HepG2 (cell line): ENCODE data around the gene STEAP2. TPM values are rescaled to one million over a fixed set of nuclear protein-coding genes. Genes with fewer than 3 reads are reported as not detected.

Experiments
- ATAC-seq: fragments of 200-7000 bp; cut with Tn5 transposase; 3 replicates; pipeline ENCODE4 v1.9.1; 2020; ENCODE audit warnings: mild to moderate bottlenecking, moderate library complexity
- BruUV-seq: library from RNA; stranded (reverse); fragments of 400-500 nt; replicated peaks from 2 replicates; lab custom pipeline; 2021; lab: Mats Ljungman, UMichigan
- CTCF ChIA-PET: fragments of 300-600 bp; formaldehyde crosslinking; extraction: SDS; loops from one replicate; lab custom pipeline; 2021; ENCODE audit warnings: low total read pairs, inconsistent platforms, low intra/inter-chr PET ratio; lab: Yijun Ruan, JAX
- POLR2A ChIA-PET: fragments of 350-600 bp; sonication (Branson Sonifier 250); formaldehyde crosslinking; loops from one replicate; lab custom pipeline; 2020; ENCODE audit warnings: antibody characterized with exemption, inconsistent platforms; lab: Yijun Ruan, JAX
- DNase-seq: peaks from one replicate; pipeline ENCODE4 v3.0.0-alpha.2; 2015; ENCODE audit warnings: low spot score
- FAIRE-seq: peaks from 3 replicates; lab custom pipeline; 2011; peaks lifted over from hg19 to GRCh38; lab: Jason Lieb, UNC
- H2AFZ ChIP-seq: one replicate; pipeline ENCODE4 v1.6.1; 2011; ENCODE audit warnings: low read length, inconsistent platforms
- H3K27ac ChIP-seq: fragments of 300-600 bp; 3 replicates; pipeline ENCODE4 v1.8.0; 2011; ENCODE audit warnings: mixed run types, mild to moderate bottlenecking, mixed read lengths, low read length, inconsistent platforms; ENCODE audit not compliant: insufficient read depth; ENCODE audit errors: extremely low read length
- H3K27me3 ChIP-seq, 2 experiments: fragments of 200-600 bp in 1 of 2; 2 replicates in 1 of 2; 3 replicates in 1 of 2; pipeline versions ENCODE4 v1.6.0 to v1.8.0; 2011; ENCODE audit warnings: low read length in 2 of 2, mild to moderate bottlenecking in 2 of 2, moderate library complexity in 2 of 2, inconsistent platforms in 1 of 2; ENCODE audit not compliant: insufficient read depth in 2 of 2, control insufficient read depth in 1 of 2
- H3K36me3 ChIP-seq, 2 experiments: fragments of 200-600 bp in 1 of 2; replicated peaks in 1 of 2; 2 replicates in 1 of 2; 3 replicates in 1 of 2; pipeline versions ENCODE4 v1.5.1 to v1.8.0; 2011; ENCODE audit warnings: low read length in 2 of 2, inconsistent platforms in 1 of 2; ENCODE audit not compliant: insufficient read depth in 2 of 2, control insufficient read depth in 1 of 2
- H3K4me1 ChIP-seq: 2 replicates; pipeline ENCODE4 v1.5.1; 2012; ENCODE audit warnings: low read length, inconsistent platforms; ENCODE audit not compliant: insufficient read depth
- H3K4me2 ChIP-seq: 2 replicates; pipeline ENCODE4 v1.6.0; 2011; ENCODE audit warnings: low read depth, low read length, inconsistent platforms
- H3K4me3 ChIP-seq, 3 experiments: fragments of 200-600 bp in 1 of 3; sonication (generic), shearing (Covaris generic) in 1 of 3; replicated peaks in 1 of 3; 2 replicates each; pipeline ENCODE4 v1.5.1; 2011 to 2016; ENCODE audit warnings: low read length in 3 of 3, inconsistent platforms in 2 of 3, low read depth in 2 of 3, mild to moderate bottlenecking in 2 of 3, control low read depth in 1 of 3, mixed read lengths in 1 of 3; ENCODE audit not compliant: insufficient read depth in 1 of 3
- H3K79me2 ChIP-seq: one replicate; pipeline ENCODE4 v1.6.1; 2011; ENCODE audit warnings: low read length, inconsistent platforms; ENCODE audit not compliant: insufficient read depth
- H3K9ac ChIP-seq: 2 replicates; pipeline ENCODE4 v1.6.0; 2011; ENCODE audit warnings: mild to moderate bottlenecking, low read depth, low read length, inconsistent platforms; ENCODE audit not compliant: insufficient read depth
- H3K9me3 ChIP-seq: 2 replicates; pipeline ENCODE4 v1.5.1; 2012; ENCODE audit warnings: mild to moderate bottlenecking, low read length
- H4K20me1 ChIP-seq: 2 replicates; pipeline ENCODE4 v1.6.0; 2011; ENCODE audit warnings: inconsistent platforms, mild to moderate bottlenecking, low read length, moderate library complexity; ENCODE audit not compliant: insufficient read depth
- BORCS8-MEF2B ChIP-seq: sonication (generic); formaldehyde crosslinking; IDR thresholded peaks from 2 replicates; pipeline ENCODE4 v1.8.0; 2022; ENCODE audit warnings: mild to moderate bottlenecking, missing genetic modification reagents
- SIN3A ChIP-seq: IDR thresholded peaks from 2 replicates; pipeline ENCODE4 v1.6.1; 2011; ENCODE audit warnings: low read depth, mild to moderate bottlenecking, control low read depth, low read length, borderline replicate concordance
- TCF7L2 ChIP-seq: IDR thresholded peaks from 2 replicates; pipeline ENCODE4 v1.6.1; 2011; ENCODE audit warnings: mild to moderate bottlenecking, low read depth, low read length, moderate library complexity
- ZEB1 ChIP-seq: IDR thresholded peaks from 2 replicates; pipeline ENCODE4 v1.6.1; 2012; ENCODE audit warnings: mild to moderate bottlenecking, low read depth, inconsistent platforms; ENCODE audit not compliant: insufficient replicate concordance
- ZFP62 ChIP-seq: sonication (generic); formaldehyde crosslinking; IDR thresholded peaks from 2 replicates; pipeline ENCODE4 v1.4.0; 2020; ENCODE audit warnings: missing genetic modification reagents
- ZFP90 ChIP-seq: sonication (generic); formaldehyde crosslinking; IDR thresholded peaks from 2 replicates; pipeline ENCODE4 v1.8.0; 2022; ENCODE audit warnings: missing genetic modification reagents, mild to moderate bottlenecking, inconsistent platforms, borderline replicate concordance
- ZMYM3 ChIP-seq: sonication (generic); formaldehyde crosslinking; IDR thresholded peaks from 2 replicates; pipeline ENCODE4 v1.5.1; 2020; ENCODE audit warnings: mild to moderate bottlenecking, missing genetic modification reagents
- ZMYM4 ChIP-seq: sonication (generic); formaldehyde crosslinking; IDR thresholded peaks from 2 replicates; pipeline ENCODE4 v1.8.1; 2023; ENCODE audit warnings: mild to moderate bottlenecking, missing genetic modification reagents
- ZNF234 ChIP-seq: sonication (generic); formaldehyde crosslinking; conservative IDR thresholded peaks from 2 replicates; pipeline ENCODE4 v1.5.1; 2020; ENCODE audit warnings: mild to moderate bottlenecking, missing genetic modification reagents
- ZNF607 ChIP-seq: sonication (generic); formaldehyde crosslinking; IDR thresholded peaks from 2 replicates; pipeline ENCODE4 v1.5.1; 2020; ENCODE audit warnings: missing genetic modification reagents, mild to moderate bottlenecking, borderline replicate concordance
- ZNF614 ChIP-seq: IDR thresholded peaks from 2 replicates; pipeline ENCODE4 v1.6.1; 2018; ENCODE audit warnings: missing biosample characterization, missing genetic modification reagents, inconsistent platforms, borderline replicate concordance
- WGBS: methylation state at CpG from one replicate; pipeline ENCODE4 v1.1.6; 2017; ENCODE audit warnings: low lambda C conversion rate; 5-methylcytosine and 5-hydroxymethylcytosine counted together
- in situ Hi-C: cut with HindIII; loops from 2 replicates; pipeline ENCODE4 v1.10.0; 2017; ENCODE audit warnings: low pct_unique_long_range_greater_than_20kb; ENCODE audit not compliant: extremely low pct_ligation_motif_present
- intact Hi-C: fragments of 100-400 bp; cut with micrococcal nuclease; formaldehyde crosslinking; loops from one replicate; pipeline ENCODE4 v1.10.0; 2022; ENCODE audit not compliant: unreplicated experiment
- polyA plus RNA-seq, 8 experiments: library from polyadenylated mRNA; depleted of rRNA in 3 of 8; stranded (reverse) in 7 of 8; unstranded in 1 of 8; fragments of >200 nt; fragmentation: Illumina TruSeq in 4 of 8; extraction: Trizol in 4 of 8; gene quantifications; 2 replicates each; pipeline versions ENCODE4 v1.2.1 to v1.2.3, GENCODE V29; 2011 to 2016; ENCODE audit warnings: low read depth in 4 of 8, missing spikeins in 1 of 8, mixed read lengths in 1 of 8; ENCODE audit not compliant: insufficient read depth in 1 of 8
- total RNA-seq, 5 experiments: library from RNA; depleted of rRNA; stranded (reverse); fragments of >200 nt; fragmentation: Illumina TruSeq; extraction: Trizol; gene quantifications; 2 replicates each; pipeline ENCODE4 v1.2.3, GENCODE V29; 2016; ENCODE audit warnings: low read depth in 1 of 5
- TF ChIP-seq, protein P1 (sequence below): sonication (generic); formaldehyde crosslinking; IDR thresholded peaks from 2 replicates; pipeline ENCODE4 v1.5.1; 2020; ENCODE audit warnings: mild to moderate bottlenecking, moderate library complexity, missing genetic modification reagents
- TF ChIP-seq, protein P2 (sequence below): sonication (generic); formaldehyde crosslinking; IDR thresholded peaks from 2 replicates; pipeline ENCODE4 v1.4.0; 2020; ENCODE audit warnings: missing genetic modification reagents, borderline replicate concordance
- TF ChIP-seq, protein P3 (sequence below): sonication (generic); formaldehyde crosslinking; IDR thresholded peaks from 2 replicates; pipeline ENCODE4 v1.4.0; 2020; ENCODE audit warnings: missing genetic modification reagents
- TF ChIP-seq, protein P4 (sequence below): sonication (generic); formaldehyde crosslinking; IDR thresholded peaks from 2 replicates; pipeline ENCODE4 v1.5.1; 2020; ENCODE audit warnings: missing genetic modification reagents, mild to moderate bottlenecking, borderline replicate concordance
- TF ChIP-seq, protein P5 (sequence below): sonication (generic); formaldehyde crosslinking; IDR thresholded peaks from 2 replicates; pipeline ENCODE4 v1.5.0; 2020; ENCODE audit warnings: missing genetic modification reagents

STEAP2 gene
- total and polyA plus RNA-seq, 2 of the 13 experiments (the other 11 are each of a cell fraction or from before 2014, with no cell fraction given) = 4.3 to 4.4 TPM

DNA sequence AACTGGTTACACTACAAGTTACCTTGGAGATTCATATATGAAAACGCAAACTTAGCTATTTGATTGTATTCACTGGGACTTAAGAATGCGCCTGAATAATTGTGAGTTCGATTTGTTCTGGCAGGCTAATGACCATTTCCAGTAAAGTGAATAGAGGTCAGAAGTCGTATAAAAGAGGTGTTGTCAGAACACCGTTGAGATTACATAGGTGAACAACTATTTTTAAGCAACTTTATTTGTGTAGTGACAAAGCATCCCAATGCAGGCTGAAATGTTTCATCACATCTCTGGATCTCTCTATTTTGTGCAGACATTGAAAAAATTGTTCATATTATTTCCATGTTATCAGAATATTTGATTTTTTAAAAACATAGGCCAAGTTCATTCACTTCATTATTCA lies 48.0 kb upstream of the STEAP2 start:
- Histone ChIP-seq H3K27ac (no peak overlapping the region), H3K4me2 (no peak overlapping the region), H3K27me3 (no peaks in the 10 kb centered on the region), H3K36me3 (0 out of 5 replicates have a peak, but pooled peaks cover 0 to 4% of the 10 kb centered on the region in 2 experiments), H3K4me3 (no peak overlapping the region), H3K9ac (no peak overlapping the region), H2AFZ (no peak overlapping the region), H4K20me1 (no peaks in the 10 kb centered on the region), H3K9me3 (no peaks in the 10 kb centered on the region), H3K4me1 (no peaks in the 10 kb centered on the region), H3K79me2 (no peaks in the 10 kb centered on the region)
- BruUV-seq = no TSS peak
- WGBS = 93% methylated on average over 5 of the region's 5 CpGs
- DNase-seq (no peak), ATAC-seq (no peak), FAIRE-seq (no peak)
- in situ Hi-C loops (no loop called here), intact Hi-C loops (no loop called here)
- POLR2A ChIA-PET = no interaction called here
- CTCF ChIA-PET = no interaction called here
- TF ChIP-seq ZFP62 (CRISPR knock-in tag) = no peak
- TF ChIP-seq, protein P1, sequence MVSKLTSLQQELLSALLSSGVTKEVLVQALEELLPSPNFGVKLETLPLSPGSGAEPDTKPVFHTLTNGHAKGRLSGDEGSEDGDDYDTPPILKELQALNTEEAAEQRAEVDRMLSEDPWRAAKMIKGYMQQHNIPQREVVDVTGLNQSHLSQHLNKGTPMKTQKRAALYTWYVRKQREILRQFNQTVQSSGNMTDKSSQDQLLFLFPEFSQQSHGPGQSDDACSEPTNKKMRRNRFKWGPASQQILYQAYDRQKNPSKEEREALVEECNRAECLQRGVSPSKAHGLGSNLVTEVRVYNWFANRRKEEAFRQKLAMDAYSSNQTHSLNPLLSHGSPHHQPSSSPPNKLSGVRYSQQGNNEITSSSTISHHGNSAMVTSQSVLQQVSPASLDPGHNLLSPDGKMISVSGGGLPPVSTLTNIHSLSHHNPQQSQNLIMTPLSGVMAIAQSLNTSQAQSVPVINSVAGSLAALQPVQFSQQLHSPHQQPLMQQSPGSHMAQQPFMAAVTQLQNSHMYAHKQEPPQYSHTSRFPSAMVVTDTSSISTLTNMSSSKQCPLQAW (CRISPR knock-in tag) = no peak
- no peak for TF ChIP-seq ZMYM4 (CRISPR knock-in tag)
- TF ChIP-seq, protein P2, sequence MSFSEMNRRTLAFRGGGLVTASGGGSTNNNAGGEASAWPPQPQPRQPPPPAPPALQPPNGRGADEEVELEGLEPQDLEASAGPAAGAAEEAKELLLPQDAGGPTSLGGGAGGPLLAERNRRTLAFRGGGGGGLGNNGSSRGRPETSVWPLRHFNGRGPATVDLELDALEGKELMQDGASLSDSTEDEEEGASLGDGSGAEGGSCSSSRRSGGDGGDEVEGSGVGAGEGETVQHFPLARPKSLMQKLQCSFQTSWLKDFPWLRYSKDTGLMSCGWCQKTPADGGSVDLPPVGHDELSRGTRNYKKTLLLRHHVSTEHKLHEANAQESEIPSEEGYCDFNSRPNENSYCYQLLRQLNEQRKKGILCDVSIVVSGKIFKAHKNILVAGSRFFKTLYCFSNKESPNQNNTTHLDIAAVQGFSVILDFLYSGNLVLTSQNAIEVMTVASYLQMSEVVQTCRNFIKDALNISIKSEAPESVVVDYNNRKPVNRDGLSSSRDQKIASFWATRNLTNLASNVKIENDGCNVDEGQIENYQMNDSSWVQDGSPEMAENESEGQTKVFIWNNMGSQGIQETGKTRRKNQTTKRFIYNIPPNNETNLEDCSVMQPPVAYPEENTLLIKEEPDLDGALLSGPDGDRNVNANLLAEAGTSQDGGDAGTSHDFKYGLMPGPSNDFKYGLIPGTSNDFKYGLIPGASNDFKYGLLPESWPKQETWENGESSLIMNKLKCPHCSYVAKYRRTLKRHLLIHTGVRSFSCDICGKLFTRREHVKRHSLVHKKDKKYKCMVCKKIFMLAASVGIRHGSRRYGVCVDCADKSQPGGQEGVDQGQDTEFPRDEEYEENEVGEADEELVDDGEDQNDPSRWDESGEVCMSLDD = no peak
- no peak for TF ChIP-seq SIN3A
- TF ChIP-seq, protein P3, sequence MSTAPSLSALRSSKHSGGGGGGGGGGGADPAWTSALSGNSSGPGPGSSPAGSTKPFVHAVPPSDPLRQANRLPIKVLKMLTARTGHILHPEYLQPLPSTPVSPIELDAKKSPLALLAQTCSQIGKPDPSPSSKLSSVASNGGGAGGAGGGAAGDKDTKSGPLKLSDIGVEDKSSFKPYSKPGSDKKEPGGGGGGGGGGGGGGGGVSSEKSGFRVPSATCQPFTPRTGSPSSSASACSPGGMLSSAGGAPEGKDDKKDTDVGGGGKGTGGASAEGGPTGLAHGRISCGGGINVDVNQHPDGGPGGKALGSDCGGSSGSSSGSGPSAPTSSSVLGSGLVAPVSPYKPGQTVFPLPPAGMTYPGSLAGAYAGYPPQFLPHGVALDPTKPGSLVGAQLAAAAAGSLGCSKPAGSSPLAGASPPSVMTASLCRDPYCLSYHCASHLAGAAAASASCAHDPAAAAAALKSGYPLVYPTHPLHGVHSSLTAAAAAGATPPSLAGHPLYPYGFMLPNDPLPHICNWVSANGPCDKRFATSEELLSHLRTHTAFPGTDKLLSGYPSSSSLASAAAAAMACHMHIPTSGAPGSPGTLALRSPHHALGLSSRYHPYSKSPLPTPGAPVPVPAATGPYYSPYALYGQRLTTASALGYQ = no peak
- TF ChIP-seq, protein P4, sequence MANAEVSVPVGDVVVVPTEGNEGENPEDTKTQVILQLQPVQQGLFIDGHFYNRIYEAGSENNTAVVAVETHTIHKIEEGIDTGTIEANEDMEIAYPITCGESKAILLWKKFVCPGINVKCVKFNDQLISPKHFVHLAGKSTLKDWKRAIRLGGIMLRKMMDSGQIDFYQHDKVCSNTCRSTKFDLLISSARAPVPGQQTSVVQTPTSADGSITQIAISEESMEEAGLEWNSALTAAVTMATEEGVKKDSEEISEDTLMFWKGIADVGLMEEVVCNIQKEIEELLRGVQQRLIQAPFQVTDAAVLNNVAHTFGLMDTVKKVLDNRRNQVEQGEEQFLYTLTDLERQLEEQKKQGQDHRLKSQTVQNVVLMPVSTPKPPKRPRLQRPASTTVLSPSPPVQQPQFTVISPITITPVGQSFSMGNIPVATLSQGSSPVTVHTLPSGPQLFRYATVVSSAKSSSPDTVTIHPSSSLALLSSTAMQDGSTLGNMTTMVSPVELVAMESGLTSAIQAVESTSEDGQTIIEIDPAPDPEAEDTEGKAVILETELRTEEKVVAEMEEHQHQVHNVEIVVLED (CRISPR knock-in tag) = no peak
- TF ChIP-seq ZEB1 = no peak
- TF ChIP-seq ZMYM3 = no peak
- TF ChIP-seq ZFP90 (CRISPR knock-in tag) = no peak
- no peak for TF ChIP-seq TCF7L2
- no peak for TF ChIP-seq BORCS8-MEF2B
- TF ChIP-seq, protein P5, sequence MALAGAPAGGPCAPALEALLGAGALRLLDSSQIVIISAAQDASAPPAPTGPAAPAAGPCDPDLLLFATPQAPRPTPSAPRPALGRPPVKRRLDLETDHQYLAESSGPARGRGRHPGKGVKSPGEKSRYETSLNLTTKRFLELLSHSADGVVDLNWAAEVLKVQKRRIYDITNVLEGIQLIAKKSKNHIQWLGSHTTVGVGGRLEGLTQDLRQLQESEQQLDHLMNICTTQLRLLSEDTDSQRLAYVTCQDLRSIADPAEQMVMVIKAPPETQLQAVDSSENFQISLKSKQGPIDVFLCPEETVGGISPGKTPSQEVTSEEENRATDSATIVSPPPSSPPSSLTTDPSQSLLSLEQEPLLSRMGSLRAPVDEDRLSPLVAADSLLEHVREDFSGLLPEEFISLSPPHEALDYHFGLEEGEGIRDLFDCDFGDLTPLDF = no peak
- TF ChIP-seq ZNF234 (CRISPR knock-in tag) = no peak
- no peak for TF ChIP-seq ZNF607
- no peak for TF ChIP-seq ZNF614 (CRISPR knock-in tag)
